Keratinocyte (primary cell): ENCODE measurements around the gene NIT1. TPM values are rescaled to one million over a fixed set of nuclear protein-coding genes. Genes with fewer than 3 reads are reported as not detected.

Experiments
- DNase-seq: peaks from one replicate; pipeline ENCODE4 v3.0.0-alpha.2; 2011; ENCODE audit warnings: low read depth, missing footprints, low spot score
- FAIRE-seq: peaks from 2 replicates; lab custom pipeline; 2011; peaks lifted over from hg19 to GRCh38; lab: Jason Lieb, UNC
- H2AFZ ChIP-seq: 2 replicates; pipeline ENCODE4 v1.6.0; 2012; ENCODE audit warnings: low read length, control low read depth, inconsistent platforms; ENCODE audit not compliant: control insufficient read depth
- H3K27ac ChIP-seq: 2 replicates; pipeline ENCODE4 v1.5.1; 2011; ENCODE audit warnings: low read length; ENCODE audit not compliant: control insufficient read depth, insufficient read depth
- H3K27me3 ChIP-seq: 3 replicates; pipeline ENCODE4 v1.6.0; 2011; ENCODE audit warnings: low read length; ENCODE audit not compliant: control insufficient read depth, insufficient read depth; ENCODE audit errors: extremely low read depth
- H3K36me3 ChIP-seq, 2 experiments: 2 replicates in 1 of 2; 3 replicates in 1 of 2; pipeline ENCODE4 v1.5.1; 2011; ENCODE audit warnings: low read length in 2 of 2, mild to moderate bottlenecking in 1 of 2; ENCODE audit not compliant: control insufficient read depth in 2 of 2, insufficient read depth in 2 of 2; ENCODE audit errors: extremely low read depth in 1 of 2
- H3K4me1 ChIP-seq: 3 replicates; pipeline ENCODE4 v1.5.1; 2011; ENCODE audit warnings: low read length; ENCODE audit not compliant: control insufficient read depth, insufficient read depth; ENCODE audit errors: extremely low read depth
- H3K4me2 ChIP-seq: 3 replicates; pipeline ENCODE4 v1.6.0; 2011; ENCODE audit warnings: low read depth, low read length; ENCODE audit not compliant: control insufficient read depth, insufficient read depth; ENCODE audit errors: extremely low read depth
- H3K4me3 ChIP-seq, 3 experiments: fragments of 200-600 bp in 1 of 3; sonication (generic) in 1 of 3; 2 replicates in 2 of 3; 3 replicates in 1 of 3; pipeline ENCODE4 v1.5.1; 2011 to 2016; ENCODE audit warnings: low read length in 3 of 3, mild to moderate bottlenecking in 3 of 3, control low read depth in 2 of 3, inconsistent platforms in 1 of 3, low read depth in 1 of 3, mixed read lengths in 1 of 3, mixed run types in 1 of 3, moderate library complexity in 1 of 3; ENCODE audit not compliant: control insufficient read depth in 2 of 3, insufficient read depth in 2 of 3; ENCODE audit errors: extremely low read depth in 1 of 3
- H3K79me2 ChIP-seq: 2 replicates; pipeline ENCODE4 v1.6.0; 2012; ENCODE audit warnings: low read length; ENCODE audit not compliant: control insufficient read depth, insufficient read depth
- H3K9ac ChIP-seq: 3 replicates; pipeline ENCODE4 v1.6.0; 2011; ENCODE audit warnings: low read length; ENCODE audit not compliant: control insufficient read depth, insufficient read depth; ENCODE audit errors: extremely low read depth
- H3K9me1 ChIP-seq: 3 replicates; pipeline ENCODE4 v1.6.0; 2011; ENCODE audit warnings: low read length; ENCODE audit not compliant: control insufficient read depth, insufficient read depth; ENCODE audit errors: extremely low read depth
- H3K9me3 ChIP-seq: 2 replicates; pipeline ENCODE4 v1.5.1; 2012; ENCODE audit warnings: low read depth, low read length; ENCODE audit not compliant: control insufficient read depth
- H4K20me1 ChIP-seq: 3 replicates; pipeline ENCODE4 v1.6.0; 2011; ENCODE audit warnings: low read length; ENCODE audit not compliant: control insufficient read depth, insufficient read depth; ENCODE audit errors: extremely low read depth
- CTCF ChIP-seq, 3 experiments: IDR thresholded peaks in 1 of 3; conservative IDR thresholded peaks in 1 of 3; optimal IDR thresholded peaks in 1 of 3; 2 replicates in 2 of 3; 3 replicates in 1 of 3; pipeline versions ENCODE3 to v1.5.1; 2011; ENCODE audit warnings: low read length in 3 of 3, mild to moderate bottlenecking in 3 of 3, moderate library complexity in 2 of 3, control low read depth in 1 of 3, inconsistent platforms in 1 of 3; ENCODE audit not compliant: insufficient read depth in 2 of 3; ENCODE audit errors: extremely low read depth in 1 of 3
- EZH2 ChIP-seq: IDR thresholded peaks from one replicate; pipeline ENCODE4 v1.6.1; 2012; ENCODE audit warnings: inconsistent platforms, mild to moderate bottlenecking, low read length, moderate library complexity
- dilution Hi-C: fragments of 300-500 bp; cut with MboI; formaldehyde crosslinking; loops from one replicate; pipeline ENCODE4 v1.7.0; 2020; ENCODE audit warnings: low sequenced_read_pairs; ENCODE audit not compliant: extremely low pct_ligation_motif_present
- polyA plus RNA-seq, 5 experiments: library from polyadenylated mRNA; depleted of rRNA in 3 of 5; stranded (reverse) in 3 of 5; stranded (forward) in 1 of 5; unstranded in 1 of 5; fragments of >200 nt; gene quantifications; 1 replicate in 1 of 5; 2 replicates in 3 of 5; 3 replicates in 1 of 5; pipeline versions ENCODE4 v1.2.1 to v1.2.3, GENCODE V29; 2011 to 2012; ENCODE audit warnings: missing spikeins in 2 of 5, low read depth in 1 of 5, low replicate concordance in 1 of 5

NIT1 gene
- polyA plus RNA-seq, 1 donor (not counting 4 experiments of a cell fraction or from before 2014, with no cell fraction given) = 22.9 TPM

- Histone ChIP-seq H3K36me3 (peaks cover 12 to 32% of the 10 kb centered on the region in 2 experiments), H3K4me2 (peak overlapping the region; percentile 97), H3K27ac (peak overlapping the region; percentile 93), H3K27me3 (no peaks in the 10 kb centered on the region), H3K4me1 (peaks cover 19% of the 10 kb centered on the region), H4K20me1 (no peaks in the 10 kb centered on the region), H2AFZ (no peak overlapping the region), H3K9me3 (no peaks in the 10 kb centered on the region), H3K79me2 (peaks cover 11% of the 10 kb centered on the region), H3K4me3 (peak overlapping the region in 2 of 3 experiments; percentile 89 to 93), H3K9ac (peak overlapping the region; percentile 89), H3K9me1 (no peaks in the 10 kb centered on the region)
- dilution Hi-C loops = no loop called here
- TF ChIP-seq EZH2 = no peak
- TF ChIP-seq CTCF (optimal IDR thresholded peaks at IDR 0.05 in 1 of 3, IDR thresholded peaks at IDR 0.05 in 1 of 3, conservative IDR thresholded peaks at IDR 0.05 in 1 of 3; ENCODE audit: extremely low read depth in 1 of 3, insufficient read depth in 2 of 3, low read length in 3 of 3) = no peak
- FAIRE-seq = no peak
- DNase-seq = no peak
Measured at GRCh38 chr1:161164901-161165610, 47.2 kb downstream of the NIT1 start.

GRCh38 chr1:161165742-161166668, 48.1 kb downstream of the NIT1 start, which contains the start of gene PPOX:
TSS of gene PPOX (plus strand) at chr1:161166426. CDS start at chr1:161166848, 422 bp downstream.
- Histone ChIP-seq H3K9me3 (no peaks in the 10 kb centered on the region), H3K4me1 (peaks cover 16% of the 10 kb centered on the region), H3K27me3 (no peaks in the 10 kb centered on the region), H3K27ac (peak within 1 kb of the TSS; percentile 93), H4K20me1 (no peaks in the 10 kb centered on the region), H3K9ac (peak within 1 kb of the TSS; percentile 89), H3K79me2 (peaks cover 4% of the 10 kb centered on the region), H3K9me1 (no peaks in the 10 kb centered on the region), H2AFZ (peak within 1 kb of the TSS; percentile 92), H3K4me3 (peak within 1 kb of the TSS; percentile 68 to 93 (median 89)), H3K36me3 (peaks cover 15 to 37% of the 10 kb centered on the region in 2 experiments), H3K4me2 (peak within 1 kb of the TSS; percentile 97)
- FAIRE-seq = peak; percentile 83
- TF ChIP-seq EZH2 = no peak
- TF ChIP-seq CTCF (optimal IDR thresholded peaks at IDR 0.05 in 1 of 3, IDR thresholded peaks at IDR 0.05 in 1 of 3, conservative IDR thresholded peaks at IDR 0.05 in 1 of 3; ENCODE audit: extremely low read depth in 1 of 3, insufficient read depth in 2 of 3, low read length in 3 of 3) = peak; percentile 40 to 52 (median 43)
- dilution Hi-C loops = no loop called here
- peak; percentile 86 for DNase-seq
